SIG-M5 (cell line): ENCODE measurements around the gene REEP6.
"Not testable (repeated sequence)": the region's sequence is repeated elsewhere in the genome, so short reads cannot be mapped to it uniquely, and the experiment has no call there.

Experiments
- DNase-seq: peaks from one replicate; lab custom pipeline; 2025; lab: John Stamatoyannopoulos, UW

The REEP6 gene

DNA sequence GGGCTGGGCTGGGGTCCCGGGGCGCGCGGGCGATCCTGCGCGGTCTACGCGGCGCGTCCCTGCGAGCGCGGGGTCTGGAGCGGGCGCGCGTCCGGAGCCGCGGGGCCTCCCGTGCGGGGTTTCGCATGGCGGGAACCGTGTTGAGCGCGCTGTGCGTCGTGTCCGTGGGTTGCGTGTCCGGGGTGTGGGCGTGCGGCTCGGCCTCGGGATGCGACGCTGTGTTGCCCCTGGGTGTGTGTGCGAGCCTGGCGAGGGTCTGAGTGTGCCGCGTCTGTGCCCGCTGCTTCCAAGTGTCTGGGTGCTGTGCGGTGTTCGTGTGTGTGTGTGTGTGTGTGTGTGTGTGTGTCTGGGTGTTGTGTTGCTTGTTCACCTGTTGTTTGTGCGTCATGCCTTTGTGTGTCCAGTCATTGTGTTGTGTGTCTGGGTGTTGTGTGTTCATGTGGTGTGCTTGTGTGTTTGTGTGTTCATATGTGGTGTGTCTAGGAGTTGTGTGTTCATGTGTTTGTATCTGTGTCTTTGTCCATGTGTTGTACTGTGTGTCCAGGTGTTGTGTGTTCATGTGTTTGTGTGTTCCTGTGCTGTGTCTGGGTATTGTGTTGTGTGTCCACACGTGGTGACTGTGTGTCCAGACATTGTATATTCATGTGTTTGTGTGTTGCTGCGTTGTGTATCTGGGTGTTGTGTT is 33.4 kb downstream of the REEP6 start:
- no peak for DNase-seq

DNA sequence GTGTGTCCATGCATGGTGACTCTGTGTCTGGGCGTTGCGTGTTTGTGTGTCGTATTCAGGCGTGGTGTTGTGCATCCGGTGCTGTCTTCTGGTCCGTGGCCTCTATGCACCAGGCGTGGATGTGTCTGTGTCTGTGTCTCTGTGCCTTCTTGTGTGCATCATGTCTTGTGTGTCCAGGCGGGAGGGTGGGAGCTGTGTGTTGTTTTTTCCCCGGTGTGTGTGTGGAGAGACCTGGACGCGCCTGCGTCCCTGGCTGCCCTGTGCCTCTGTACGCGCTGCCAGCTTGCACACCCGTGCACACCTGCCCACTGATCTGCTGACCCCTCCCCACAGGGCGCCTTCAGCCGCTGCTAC is 34.0 kb downstream of the REEP6 start:
- DNase-seq, result no peak

DNA sequence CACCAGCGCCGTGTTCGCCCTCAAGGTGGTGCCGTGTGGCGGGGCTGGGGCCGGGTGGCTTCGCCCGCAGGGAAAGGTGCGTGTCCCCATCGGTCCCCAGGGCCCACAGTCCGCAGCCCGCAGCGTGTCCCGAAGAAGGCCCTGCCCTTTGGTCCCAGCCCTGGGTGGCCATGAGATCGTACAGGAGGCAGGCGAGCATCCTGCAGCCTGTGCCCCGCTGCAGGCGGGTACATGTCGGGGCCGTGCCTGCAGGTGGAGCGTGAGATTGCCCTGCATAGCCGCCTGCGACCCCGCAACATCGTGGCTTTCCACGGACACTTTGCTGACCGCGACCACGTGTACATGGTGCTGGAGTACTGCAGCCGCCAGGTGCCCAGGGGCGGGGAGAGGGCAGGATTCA is 34.4 kb downstream of the REEP6 start:
- no peak for DNase-seq

DNA sequence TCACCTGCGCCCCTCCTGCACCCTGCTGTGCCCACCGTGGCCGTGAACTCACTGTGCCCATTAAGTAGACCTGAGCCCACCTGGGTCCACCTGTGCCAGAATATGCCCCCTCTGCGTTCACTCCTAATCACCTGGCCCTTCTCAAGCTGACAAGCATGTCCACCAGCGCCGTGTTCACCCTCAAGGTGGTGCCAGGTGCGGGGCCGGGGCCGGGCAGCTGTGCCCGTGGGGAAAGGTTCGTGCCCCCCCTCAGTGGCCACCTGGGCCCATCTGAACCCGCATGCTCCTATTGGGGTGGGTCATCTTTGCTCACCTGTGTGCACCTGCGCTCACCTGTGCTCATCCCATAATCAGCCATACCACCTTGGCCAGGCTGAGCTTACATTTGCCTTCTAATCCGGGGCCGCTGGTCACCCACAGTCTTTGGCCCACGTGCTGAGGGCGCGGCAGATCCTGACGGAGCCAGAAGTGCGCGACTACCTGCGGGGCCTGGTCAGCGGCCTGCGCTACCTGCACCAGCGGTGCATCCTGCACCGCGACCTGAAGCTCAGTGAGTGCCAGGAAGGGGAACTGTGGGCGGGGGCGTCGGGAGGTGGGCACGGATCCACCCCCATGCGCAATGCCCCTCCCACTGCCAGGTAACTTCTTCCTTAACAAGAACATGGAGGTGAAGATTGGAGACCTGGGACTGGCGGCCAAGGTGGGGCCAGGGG is 35.2 kb downstream of the REEP6 start:
- no peak for DNase-seq

DNA sequence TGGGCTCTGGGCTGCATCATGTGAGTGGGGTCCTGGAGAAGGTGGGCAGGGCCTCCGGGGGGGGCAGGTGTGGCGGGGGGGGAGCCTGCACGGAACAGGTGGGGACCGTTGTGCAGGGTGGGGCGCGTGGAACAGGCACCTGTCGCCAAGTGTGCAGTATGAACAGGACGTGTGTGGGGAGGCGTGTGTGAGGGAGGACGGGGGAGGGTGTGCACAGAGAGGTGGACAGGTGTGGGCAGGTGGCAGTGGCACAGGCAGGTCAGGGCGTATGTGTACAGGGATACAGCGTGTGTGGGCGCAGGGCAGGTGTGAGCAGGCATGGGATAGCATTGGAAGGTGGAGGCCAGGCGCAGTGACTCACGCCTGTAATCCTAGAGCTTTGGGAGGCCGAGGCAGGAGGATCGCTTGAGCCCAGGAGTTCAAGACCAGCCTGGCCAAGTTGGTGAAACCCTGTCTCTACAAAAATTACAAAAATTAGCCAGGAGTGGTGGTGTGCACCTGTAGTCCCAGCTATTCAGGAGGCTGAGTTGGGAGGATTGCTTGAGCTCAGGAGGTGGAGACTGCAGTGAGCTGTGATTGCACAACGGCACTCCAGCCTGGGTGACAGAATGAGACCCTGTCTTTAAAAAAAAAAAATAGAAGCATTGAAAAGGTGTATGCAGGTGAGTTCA is 36.1 kb downstream of the REEP6 start:
- DNase-seq, result no peak

DNA sequence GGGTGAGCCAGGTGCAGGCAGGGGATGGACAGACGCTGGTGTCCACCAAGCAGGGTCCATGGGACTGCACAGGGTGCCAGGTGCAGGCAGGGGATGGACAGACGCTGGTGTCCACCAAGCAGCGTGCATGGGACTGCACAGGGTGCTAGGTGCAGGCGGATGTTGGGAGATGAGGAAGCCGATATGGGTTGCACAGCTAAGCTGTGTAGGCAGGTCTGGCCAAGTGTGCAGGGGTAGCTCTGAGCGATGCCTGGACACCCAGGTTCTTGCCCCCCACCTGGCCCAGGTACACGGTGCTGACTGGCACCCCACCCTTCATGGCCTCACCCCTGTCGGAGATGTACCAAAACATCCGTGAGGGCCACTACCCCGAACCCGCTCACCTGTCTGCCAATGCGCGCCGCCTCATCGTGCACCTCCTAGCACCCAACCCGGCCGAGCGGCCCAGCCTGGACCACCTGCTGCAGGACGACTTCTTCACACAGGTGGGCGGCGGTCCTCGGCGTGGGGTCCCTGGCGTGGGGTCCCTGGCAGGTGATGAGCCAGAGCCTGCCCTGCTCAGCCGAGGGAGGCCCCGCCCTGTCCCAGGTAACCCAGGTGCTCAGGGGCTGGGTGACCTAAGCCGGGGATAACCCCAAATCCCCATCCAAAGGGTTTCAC is 36.8 kb downstream of the REEP6 start:
- no peak for DNase-seq

DNA sequence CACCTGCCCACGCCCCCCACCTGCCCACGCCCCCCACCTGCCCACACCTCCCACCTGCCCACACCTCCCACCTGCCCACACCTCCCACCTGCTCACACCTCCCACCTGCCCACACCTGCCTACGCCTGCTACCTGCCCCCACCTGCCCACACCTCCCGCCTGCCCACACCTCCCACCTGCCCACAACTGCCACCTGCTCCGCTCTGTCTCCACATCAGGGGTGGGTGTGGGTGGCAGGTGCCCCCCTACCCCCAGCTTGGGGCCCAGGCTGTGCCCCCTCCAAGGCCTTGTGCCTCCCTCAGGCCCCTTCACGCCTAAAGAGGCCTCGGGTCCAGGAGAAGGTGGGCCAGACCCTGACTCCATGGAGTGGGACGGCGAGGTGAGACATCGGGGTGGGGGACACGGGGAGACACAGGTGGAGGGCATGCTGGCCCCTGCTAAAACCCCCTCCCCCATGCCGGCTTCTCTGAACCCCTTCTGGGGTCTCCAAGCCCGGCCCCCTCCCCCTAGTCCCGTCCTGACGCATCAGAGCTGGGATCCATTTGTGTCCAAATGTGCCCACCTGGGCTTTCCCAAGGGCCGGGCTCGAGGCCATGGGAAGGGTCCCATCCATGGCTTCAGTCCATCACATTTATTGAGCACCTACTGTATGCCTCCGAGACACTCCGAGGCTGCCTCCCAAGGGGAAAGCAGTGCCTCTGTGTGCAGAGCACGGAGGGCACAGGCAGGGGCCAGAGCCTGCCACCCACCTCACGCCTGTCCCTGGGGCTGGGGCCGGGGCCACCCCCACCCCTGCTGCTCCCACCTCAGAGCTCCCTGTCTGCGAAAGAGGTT is 37.8 kb downstream of the REEP6 start:
- DNase-seq, result no peak

DNA sequence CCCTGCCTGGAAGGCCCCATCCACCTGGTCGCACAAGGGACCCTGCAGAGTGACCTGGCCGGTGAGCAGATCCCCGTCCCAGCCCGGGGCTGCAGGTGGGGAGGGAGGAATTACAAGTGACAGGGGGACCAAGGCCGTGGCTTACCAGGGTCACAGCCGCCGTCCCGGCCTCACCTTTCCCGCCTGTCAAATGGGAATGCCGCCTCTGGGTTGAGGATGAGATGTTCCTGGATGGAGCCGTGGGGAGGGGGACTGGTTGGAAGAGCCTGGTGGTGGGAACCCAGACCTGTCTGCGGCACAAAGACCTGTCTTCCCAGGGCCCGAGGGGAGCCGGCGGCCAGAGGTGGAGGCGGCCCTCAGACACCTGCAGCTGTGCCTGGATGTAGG is 38.4 kb downstream of the REEP6 start:
- no peak for DNase-seq

DNA sequence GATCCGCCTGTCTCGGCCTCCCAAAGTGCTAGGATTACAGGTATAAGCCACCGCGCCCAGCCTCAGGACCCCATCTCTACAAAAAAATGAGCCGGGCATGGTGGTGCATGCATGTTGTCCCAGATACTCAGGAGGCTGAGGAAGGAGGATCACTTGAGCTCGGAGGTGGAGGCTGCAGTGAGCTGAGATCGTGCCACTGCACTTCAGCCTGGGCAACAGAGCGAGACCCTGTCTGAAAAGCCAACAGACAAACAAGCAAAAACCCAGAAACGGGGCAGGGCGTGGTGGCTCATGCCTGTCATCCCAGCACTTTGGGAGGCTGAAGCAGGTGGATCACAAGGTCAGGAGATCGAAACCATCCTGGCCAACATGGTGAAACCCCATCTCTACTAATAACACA is 39.9 kb downstream of the REEP6 start:
- DNase-seq, result not testable (repeated sequence)

DNA sequence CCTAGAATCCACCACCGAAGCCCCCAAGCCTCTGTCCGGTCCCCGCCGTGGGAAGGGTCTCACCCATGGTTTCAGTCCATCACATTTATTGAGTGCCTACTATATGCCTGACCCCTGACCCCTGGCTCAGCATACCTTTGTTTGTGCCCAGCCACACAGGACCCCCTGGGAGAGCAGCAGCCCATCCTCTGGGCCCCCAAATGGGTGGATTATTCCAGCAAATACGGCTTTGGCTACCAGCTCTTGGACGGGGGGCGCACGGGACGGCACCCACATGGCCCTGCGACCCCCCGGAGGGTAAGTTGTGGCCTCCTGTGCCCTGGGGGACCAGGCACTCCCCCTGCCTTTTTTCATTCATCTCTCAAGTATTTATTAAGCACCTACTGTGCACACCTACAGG is 40.6 kb downstream of the REEP6 start:
- no peak for DNase-seq

DNA sequence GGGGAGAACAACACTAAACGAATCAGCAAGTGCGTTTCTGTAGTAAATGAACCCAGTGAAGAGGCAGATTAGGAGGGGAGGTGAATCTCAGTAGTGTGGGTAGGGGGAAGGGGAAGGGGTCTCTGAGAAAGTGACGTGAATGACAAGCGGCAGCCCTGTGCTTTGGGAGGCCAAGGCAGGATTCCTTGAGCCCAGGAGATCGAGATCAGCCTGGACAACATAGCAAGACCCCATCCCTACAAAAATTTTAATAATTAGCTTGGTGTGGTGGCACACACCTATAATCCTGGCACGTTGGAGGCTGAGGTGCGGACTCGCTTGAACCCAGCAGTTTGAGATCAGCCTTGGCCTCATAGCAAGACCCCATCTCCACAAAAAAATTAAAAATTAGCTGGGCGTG is 41.0 kb downstream of the REEP6 start:
- no peak for DNase-seq

DNA sequence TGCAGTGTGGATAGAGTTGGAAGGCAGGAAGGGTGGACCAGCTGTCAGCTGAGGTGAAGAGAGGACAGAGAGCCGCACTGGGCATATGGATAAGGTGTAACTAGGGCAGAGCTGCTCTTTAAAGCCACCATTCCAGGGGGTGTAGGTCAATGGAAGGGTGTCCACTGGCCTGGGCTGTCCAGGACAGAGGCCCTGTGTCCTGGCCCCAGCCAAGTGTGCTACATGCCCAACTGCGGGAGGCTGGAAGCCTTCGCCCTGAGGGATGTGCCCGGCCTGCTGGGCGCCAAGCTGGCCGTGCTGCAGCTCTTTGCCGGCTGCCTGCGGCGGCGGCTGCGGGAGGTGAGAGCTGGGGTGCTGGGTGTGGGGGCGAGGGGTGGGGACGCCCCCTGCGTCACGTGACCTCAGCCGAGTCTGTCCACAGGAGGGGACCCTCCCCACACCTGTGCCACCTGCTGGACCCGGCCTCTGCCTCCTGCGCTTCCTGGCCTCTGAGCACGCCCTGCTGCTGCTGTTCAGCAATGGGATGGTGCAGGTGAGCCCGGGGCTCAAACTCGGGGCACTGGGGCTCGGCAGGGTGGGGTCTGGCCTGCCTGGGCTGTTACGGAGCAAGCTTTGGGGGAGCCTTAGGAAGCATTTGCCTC is 42.6 kb downstream of the REEP6 start:
- no peak for DNase-seq

DNA sequence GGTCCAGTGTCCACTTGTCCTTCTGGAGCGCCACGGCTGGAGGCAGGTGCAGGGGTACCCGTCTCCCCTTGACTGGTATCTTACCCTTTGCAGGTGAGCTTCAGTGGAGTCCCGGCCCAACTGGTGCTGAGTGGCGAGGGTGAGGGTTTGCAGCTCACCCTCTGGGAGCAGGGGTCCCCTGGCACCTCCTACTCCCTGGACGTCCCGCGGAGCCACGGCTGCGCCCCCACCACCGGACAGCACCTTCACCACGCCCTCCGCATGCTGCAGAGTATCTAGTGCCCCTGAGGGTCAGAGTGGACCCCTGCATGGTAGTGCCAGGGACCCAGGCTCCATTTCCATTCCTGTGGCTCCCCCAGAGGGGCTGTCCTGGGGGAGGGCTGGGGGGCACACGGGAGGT is 44.0 kb downstream of the REEP6 start:
- no peak for DNase-seq

DNA sequence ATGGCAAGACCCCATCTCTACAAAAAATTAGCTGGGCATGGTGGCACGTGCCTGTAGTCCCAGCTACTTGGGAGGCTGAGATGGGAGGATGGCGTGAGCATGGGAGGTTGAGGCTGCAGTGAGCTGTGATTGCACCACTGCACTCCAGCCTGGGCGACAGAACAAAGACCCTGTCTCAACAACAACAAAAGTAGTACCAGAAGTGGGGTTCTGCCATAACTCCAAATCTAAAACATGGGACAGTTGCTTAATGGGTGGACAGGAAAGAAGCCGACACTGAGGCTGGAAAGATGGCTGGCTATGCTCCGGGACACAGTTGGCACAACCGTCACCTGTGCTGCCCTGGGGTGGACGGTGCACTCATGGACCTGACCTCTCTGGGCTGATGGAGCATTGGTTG is 44.7 kb downstream of the REEP6 start:
- DNase-seq, result not testable (repeated sequence)

DNA sequence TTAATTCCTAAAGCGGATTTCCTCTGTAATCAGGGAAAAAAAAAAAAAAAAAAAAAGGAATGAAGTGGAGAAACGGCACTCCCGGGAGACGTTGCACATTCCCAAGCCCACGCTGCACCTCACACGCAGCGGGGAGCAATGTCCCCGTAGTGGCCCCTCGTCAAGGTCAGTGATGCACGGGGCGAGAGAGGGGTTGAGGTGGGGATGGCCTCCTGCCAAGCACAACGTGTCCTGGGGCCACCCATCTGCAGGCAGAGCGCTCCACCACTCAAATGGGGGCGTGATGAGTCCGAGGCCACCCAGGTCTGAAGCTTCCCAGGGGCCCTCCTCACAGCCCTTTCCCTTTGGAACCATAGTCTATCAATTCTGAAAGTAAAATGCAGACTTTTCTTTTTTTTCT is 48.0 kb downstream of the REEP6 start:
- DNase-seq, result no peak

DNA sequence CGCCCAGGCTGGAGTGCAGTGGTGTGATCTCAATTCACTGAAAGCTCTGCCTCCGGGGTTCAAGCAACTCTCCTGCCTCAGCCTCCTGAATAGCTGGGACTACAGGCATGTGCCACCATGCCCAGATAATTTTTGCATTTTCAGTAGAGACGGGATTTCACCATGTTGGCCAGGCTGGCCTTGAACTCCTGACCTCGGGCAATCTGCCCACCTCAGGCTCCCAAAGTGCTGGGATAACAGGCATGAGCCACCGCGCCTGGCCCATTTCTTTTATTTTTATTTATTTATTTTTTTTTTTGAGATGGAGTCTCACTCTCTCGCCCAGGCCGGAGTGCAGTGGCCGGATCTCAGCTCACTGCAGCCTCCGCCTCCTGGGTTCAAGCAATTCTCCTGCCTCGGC is 48.8 kb downstream of the REEP6 start:
- not testable (repeated sequence) for DNase-seq

DNA sequence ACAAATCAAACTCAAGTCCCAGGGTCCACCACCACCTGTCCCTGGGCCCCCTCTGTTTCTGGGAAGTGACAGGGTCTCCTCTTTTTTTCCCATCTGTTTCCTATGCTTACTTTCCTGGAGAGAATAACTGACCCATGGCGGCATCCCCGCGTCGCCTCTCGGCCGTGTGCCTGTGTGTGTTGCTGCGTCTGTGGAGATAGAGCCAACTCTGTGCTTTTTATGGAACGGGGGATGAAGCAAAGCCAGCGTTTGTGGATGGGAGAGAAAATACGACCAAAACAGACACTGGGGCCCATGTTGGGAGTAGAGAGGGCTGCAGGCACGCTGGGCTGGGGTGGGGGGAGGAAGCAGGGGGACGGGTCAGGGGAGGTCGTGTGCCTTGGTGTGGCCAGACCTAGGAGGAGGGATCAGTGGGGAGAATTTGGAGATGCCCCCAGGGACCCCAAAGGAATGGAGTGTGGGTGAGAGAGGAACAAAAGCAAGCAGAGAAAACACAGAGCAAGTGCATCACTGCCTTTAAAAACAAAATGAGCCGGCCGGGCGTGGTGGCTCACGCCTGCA is 49.5 kb downstream of the REEP6 start:
- no peak for DNase-seq
